GM23338 (cell line): ENCODE data around the gene SLC35F4. TPM values are rescaled to one million over a fixed set of nuclear protein-coding genes. Genes with fewer than 3 reads are reported as not detected.

Experiments
- ATAC-seq: fragments of 200-7000 bp; cut with Tn5 transposase; 3 replicates; pipeline ENCODE4 v1.9.1; 2020
- DNase-seq: peaks from one replicate; pipeline ENCODE4 v3.0.0-alpha.2; 2015; ENCODE audit warnings: low spot score
- H2AFZ ChIP-seq: fragments of 200-600 bp; sonication (generic); 2 replicates; pipeline ENCODE4 v1.8.0; 2016; ENCODE audit warnings: antibody characterized with exemption, mild to moderate bottlenecking, moderate library complexity
- H3F3A ChIP-seq: fragments of 200-600 bp; sonication (generic); replicated peaks from 2 replicates; pipeline ENCODE4 v1.8.0; 2017; ENCODE audit warnings: antibody characterized with exemption, mixed run types, low read depth
- H3K27ac ChIP-seq: fragments of 200-600 bp; sonication (generic); 2 replicates; pipeline ENCODE4 v1.6.1; 2016; ENCODE audit warnings: low read depth
- H3K27me3 ChIP-seq: fragments of 200-600 bp; sonication (generic); 2 replicates; pipeline ENCODE4 v1.8.0; 2016; ENCODE audit warnings: mild to moderate bottlenecking, mixed run types, moderate library complexity; ENCODE audit not compliant: insufficient read depth
- H3K36me3 ChIP-seq: fragments of 200-600 bp; sonication (generic); 2 replicates; pipeline ENCODE4 v1.8.0; 2016; ENCODE audit warnings: mild to moderate bottlenecking; ENCODE audit not compliant: insufficient read depth
- H3K4me1 ChIP-seq: fragments of 200-600 bp; sonication (generic); 2 replicates; pipeline ENCODE4 v1.8.0; 2016; ENCODE audit warnings: mild to moderate bottlenecking, moderate library complexity; ENCODE audit not compliant: insufficient read depth
- H3K4me2 ChIP-seq: fragments of 200-600 bp; sonication (generic); 2 replicates; pipeline ENCODE4 v1.7.1; 2017; ENCODE audit warnings: mixed run types
- H3K4me3 ChIP-seq: fragments of 200-600 bp; sonication (generic); 2 replicates; pipeline ENCODE4 v1.6.1; 2016; ENCODE audit warnings: mixed run types
- H3K79me2 ChIP-seq: fragments of 200-600 bp; sonication (generic); replicated peaks from 2 replicates; pipeline ENCODE4 v1.8.0; 2017; ENCODE audit warnings: mild to moderate bottlenecking; ENCODE audit not compliant: insufficient read depth
- H3K9me2 ChIP-seq: fragments of 200-600 bp; sonication (generic); 2 replicates; pipeline ENCODE4 v1.8.0; 2017; ENCODE audit not compliant: insufficient read depth
- H4K20me1 ChIP-seq: fragments of 200-600 bp; sonication (generic); replicated peaks from 2 replicates; pipeline ENCODE4 v1.8.0; 2017; ENCODE audit warnings: mild to moderate bottlenecking; ENCODE audit not compliant: insufficient read depth
- H3K27ac Mint-ChIP-seq: 2 replicates; pipeline ENCODE4 v1.8.0; 2020; ENCODE audit warnings: inconsistent platforms, mild to moderate bottlenecking, moderate library complexity, mixed read lengths
- H3K27me3 Mint-ChIP-seq: 3 replicates; pipeline ENCODE4 v1.8.0; 2022; ENCODE audit warnings: low read depth, mild to moderate bottlenecking, moderate library complexity, mixed read lengths, inconsistent platforms; ENCODE audit not compliant: insufficient read depth, poor library complexity
- H3K36me3 Mint-ChIP-seq: 3 replicates; pipeline ENCODE4 v1.8.0; 2021; ENCODE audit warnings: low read depth, mild to moderate bottlenecking, inconsistent platforms, moderate library complexity, mixed read lengths
- H3K4me1 Mint-ChIP-seq: 3 replicates; pipeline ENCODE4 v1.8.0; 2020; ENCODE audit warnings: mild to moderate bottlenecking, inconsistent platforms, mixed read lengths
- H3K4me3 Mint-ChIP-seq: 3 replicates; pipeline ENCODE4 v1.8.0; 2021; ENCODE audit warnings: moderate library complexity, mild to moderate bottlenecking, inconsistent platforms, mixed read lengths
- H3K9me3 Mint-ChIP-seq: 3 replicates; pipeline ENCODE4 v1.8.0; 2020; ENCODE audit warnings: moderate library complexity, mild to moderate bottlenecking, inconsistent platforms, mixed read lengths
- CREB1 ChIP-seq: fragments of 250-450 bp; sonication (Bioruptor Pico); IDR thresholded peaks from 2 replicates; pipeline ENCODE4 v1.5.0; 2020; ENCODE audit warnings: low read depth, mild to moderate bottlenecking, moderate library complexity
- CTCF ChIP-seq, 2 experiments: fragments of 200-600 bp in 1 of 2; sonication (generic) in 1 of 2; conservative IDR thresholded peaks; 2 replicates each; pipeline versions ENCODE4 v1.5.1 to v1.6.1; 2016 to 2017; ENCODE audit warnings: antibody characterized with exemption in 2 of 2, low read depth in 2 of 2, mild to moderate bottlenecking in 2 of 2, moderate library complexity in 1 of 2
- ETS1 ChIP-seq: IDR thresholded peaks from 2 replicates; pipeline ENCODE4 v1.6.1; 2016; ENCODE audit warnings: antibody characterized with exemption
- EZH2 ChIP-seq: fragments of 200-600 bp; sonication (generic); IDR thresholded peaks from one replicate; pipeline ENCODE4 v1.8.0; 2017; ENCODE audit warnings: antibody characterized with exemption, mild to moderate bottlenecking, low read depth; ENCODE audit not compliant: unreplicated experiment
- REST ChIP-seq: IDR thresholded peaks from one replicate; pipeline ENCODE4 v1.6.1; 2018; ENCODE audit warnings: antibody characterized with exemption; ENCODE audit not compliant: unreplicated experiment
- STAT1 ChIP-seq: IDR thresholded peaks from one replicate; pipeline ENCODE4 v1.6.1; 2016; ENCODE audit warnings: antibody characterized with exemption; ENCODE audit not compliant: unreplicated experiment
- ZNF114 ChIP-seq: fragments of 250-450 bp; sonication (Bioruptor Pico); IDR thresholded peaks from 2 replicates; pipeline ENCODE4 v1.5.0; 2020; ENCODE audit warnings: mild to moderate bottlenecking, moderate library complexity
- polyA plus RNA-seq: library from polyadenylated mRNA; unstranded; fragments of >200 nt; fragmentation: Nextera tagmentation; extraction: Ambion mirVana; gene quantifications from 2 replicates; pipeline ENCODE4 v1.2.1, GENCODE V29; 2016
- total RNA-seq: library from RNA; depleted of rRNA; stranded (reverse); fragments of >200 nt; shearing (Covaris generic); gene quantifications from 2 replicates; pipeline ENCODE4 v1.2.3, GENCODE V29; 2014

The SLC35F4 gene
- total and polyA plus RNA-seq, 2 experiments from 2014 or later, result 0.10 TPM; not detected in 1

GRCh38 chr14:57761800-57762199 is 104.1 kb downstream of the SLC35F4 start (continued):
- TF ChIP-seq CTCF (conservative IDR thresholded peaks at IDR 0.05; ENCODE audit: low read depth in 2 of 2) (no peak), STAT1 (no peak)

GRCh38 chr14:57760896-57761295 is 105.0 kb downstream of the SLC35F4 start:
- Histone ChIP-seq H3K4me2 (no peak overlapping the region), H2AFZ (peak overlapping the region; percentile 30; the same call in 1 of the 2 replicates), H3K79me2 (no peaks in the 10 kb centered on the region), H3K4me1 (no peaks in the 10 kb centered on the region; the same call in 1 of the 2 replicates), H3K27ac (no peak overlapping the region), H3K9me2 (no peaks in the 10 kb centered on the region), H3K4me3 (no peak overlapping the region), H4K20me1 (no peaks in the 10 kb centered on the region), H3K36me3 (no peaks in the 10 kb centered on the region), H3K27me3 (no peaks in the 10 kb centered on the region), H3F3A (no peaks in the 10 kb centered on the region)
- TF ChIP-seq EZH2 (no peak), REST (no peak), CREB1 (CRISPR knock-in tag) (no peak), ZNF114 (CRISPR knock-in tag) (no peak)
- no peaks in the 10 kb centered on the region; the same call in 2 of the 3 replicates for H3K9me3 Mint-ChIP-seq
- H3K27ac Mint-ChIP-seq, result no peak overlapping the region
- H3K4me3 Mint-ChIP-seq, result no peak overlapping the region
- H3K27me3 Mint-ChIP-seq, result peaks cover 1% of the 10 kb centered on the region
- no peak for ATAC-seq
- H3K36me3 Mint-ChIP-seq, result no peaks in the 10 kb centered on the region
- H3K4me1 Mint-ChIP-seq, result peaks cover 8% of the 10 kb centered on the region
- DNase-seq, result no peak

- Histone ChIP-seq H3K79me2 (no peaks in the 10 kb centered on the region), H3K27ac (no peak overlapping the region), H3K9me2 (peaks cover 12% of the 10 kb centered on the region; the same call in 1 of the 2 replicates), H3K4me1 (peaks cover 5% of the 10 kb centered on the region; the same call in 1 of the 2 replicates), H4K20me1 (no peaks in the 10 kb centered on the region), H3F3A (no peaks in the 10 kb centered on the region), H3K4me2 (no peak overlapping the region), H3K27me3 (no peaks in the 10 kb centered on the region), H3K36me3 (no peaks in the 10 kb centered on the region), H3K4me3 (no peak overlapping the region), H2AFZ (peak overlapping the region; percentile 78)
- Mint-ChIP-seq H3K27me3 (peaks cover 1% of the 10 kb centered on the region), H3K9me3 (no peaks in the 10 kb centered on the region), H3K4me1 (peaks cover 10% of the 10 kb centered on the region), H3K27ac (peak overlapping the region; percentile 73; the same call in 1 of the 2 replicates), H3K4me3 (no peak overlapping the region), H3K36me3 (no peaks in the 10 kb centered on the region)
- peak; percentile 36; the same call in 2 of the 3 replicates for ATAC-seq
- DNase-seq, result peak; percentile 17
- TF ChIP-seq ETS1, result no peak
These were observed 110.8 kb downstream of the SLC35F4 start for GRCh38 chr14:57755018-57755521.
